Measurements from ENCODE around the gene SIPA1L3. TPM values are rescaled to one million over a fixed set of nuclear protein-coding genes. Genes with fewer than 3 reads are reported as not detected.

SIPA1L3 gene
- total RNA-seq, 1 experiment from 2014 or later, result 125 TPM

DNA sequence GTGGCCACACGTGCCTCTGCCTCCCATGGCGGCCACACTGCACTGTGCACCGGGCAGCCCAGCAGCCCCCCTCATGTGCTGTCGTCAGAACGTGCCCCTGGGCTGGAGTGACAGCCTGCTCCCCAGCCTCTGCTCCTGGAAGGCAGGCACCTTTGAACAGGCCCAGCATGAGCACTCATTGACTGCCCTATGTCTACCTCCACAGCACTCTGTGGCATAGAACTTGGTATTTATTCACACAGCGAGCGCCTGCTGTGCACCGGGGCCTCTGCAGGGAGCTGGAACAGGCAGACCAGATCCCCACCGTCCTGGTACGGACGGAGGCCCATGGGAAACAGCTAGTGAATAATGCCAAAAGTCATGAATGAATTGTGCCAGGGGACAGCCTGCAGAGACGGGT, 263.3 kb downstream of the SIPA1L3 start:
- Mint-ChIP-seq H3K27ac (ENCODE audit: unreplicated experiment) (peak overlapping the region; percentile 46), H3K4me1 (ENCODE audit: low read depth, unreplicated experiment) (no peaks in the 10 kb centered on the region), H3K36me3 (ENCODE audit: insufficient read depth, unreplicated experiment) (peaks cover 84% of the 10 kb centered on the region), H3K4me3 (ENCODE audit: unreplicated experiment) (no peak overlapping the region), H3K9me3 (ENCODE audit: unreplicated experiment) (no peaks in the 10 kb centered on the region), H3K27me3 (ENCODE audit: insufficient read depth, unreplicated experiment) (no peaks in the 10 kb centered on the region)
- no peak overlapping the region for H3K4me3 ChIP-seq (ENCODE audit: low read depth, low read length)
- no peaks in the 10 kb centered on the region for H3K27me3 ChIP-seq (replicated peaks; ENCODE audit: control insufficient read depth, insufficient read depth, low read length)
- H3K36me3 ChIP-seq (ENCODE audit: control insufficient read depth, insufficient read depth, low read length), result peaks cover 4% of the 10 kb centered on the region
- no peaks in the 10 kb centered on the region for H3K9me3 ChIP-seq
- intact Hi-C loops (cut with micrococcal nuclease; ENCODE audit: unreplicated experiment), result no loop called here
- TF ChIP-seq CTCF (IDR thresholded peaks at IDR 0.05; ENCODE audit: insufficient read depth in 1 of 2, low read depth in 1 of 2, low read length in 1 of 2, severe bottlenecking in 1 of 2, unreplicated experiment in 1 of 2), result no peak
- ChIA-PET CTCF (no interaction called here), POLR2A (no interaction called here)
- no TSS peak for BruUV-seq (replicated peaks)
- no peak for DNase-seq
- H3K4me1 ChIP-seq, result no peaks in the 10 kb centered on the region

- POLR2A ChIA-PET, result no interaction called here
- H3K4me3 ChIP-seq (ENCODE audit: low read depth, low read length), result no peak overlapping the region
- intact Hi-C loops (cut with micrococcal nuclease; ENCODE audit: unreplicated experiment), result no loop called here
- Mint-ChIP-seq H3K4me3 (ENCODE audit: unreplicated experiment) (no peak overlapping the region), H3K27ac (ENCODE audit: unreplicated experiment) (peak overlapping the region; percentile 20), H3K9me3 (ENCODE audit: unreplicated experiment) (no peaks in the 10 kb centered on the region), H3K4me1 (ENCODE audit: low read depth, unreplicated experiment) (no peaks in the 10 kb centered on the region), H3K36me3 (ENCODE audit: insufficient read depth, unreplicated experiment) (peaks cover 87% of the 10 kb centered on the region), H3K27me3 (ENCODE audit: insufficient read depth, unreplicated experiment) (no peaks in the 10 kb centered on the region)
- CTCF ChIA-PET, result no interaction called here
- TF ChIP-seq CTCF (IDR thresholded peaks at IDR 0.05; ENCODE audit: insufficient read depth in 1 of 2, low read depth in 1 of 2, low read length in 1 of 2, severe bottlenecking in 1 of 2, unreplicated experiment in 1 of 2), result no peak
- H3K4me1 ChIP-seq, result no peaks in the 10 kb centered on the region
- no peak for DNase-seq
- no TSS peak for BruUV-seq (replicated peaks)
- H3K36me3 ChIP-seq (ENCODE audit: control insufficient read depth, insufficient read depth, low read length), result peaks cover 4% of the 10 kb centered on the region
- H3K27me3 ChIP-seq (replicated peaks; ENCODE audit: control insufficient read depth, insufficient read depth, low read length), result no peaks in the 10 kb centered on the region
- no peaks in the 10 kb centered on the region for H3K9me3 ChIP-seq
These were observed 265.0 kb downstream of the SIPA1L3 start for GRCh38 chr19:38172001-38172400.

GRCh38 chr19:38173291-38174041, 266.5 kb downstream of the SIPA1L3 start:
- Mint-ChIP-seq H3K4me1 (ENCODE audit: low read depth, unreplicated experiment) (no peaks in the 10 kb centered on the region), H3K27me3 (ENCODE audit: insufficient read depth, unreplicated experiment) (no peaks in the 10 kb centered on the region), H3K36me3 (ENCODE audit: insufficient read depth, unreplicated experiment) (peaks cover 82% of the 10 kb centered on the region), H3K27ac (ENCODE audit: unreplicated experiment) (peak overlapping the region; percentile 11), H3K4me3 (ENCODE audit: unreplicated experiment) (no peak overlapping the region), H3K9me3 (ENCODE audit: unreplicated experiment) (no peaks in the 10 kb centered on the region)
- H3K9me3 ChIP-seq, result no peaks in the 10 kb centered on the region
- H3K27me3 ChIP-seq (replicated peaks; ENCODE audit: control insufficient read depth, insufficient read depth, low read length), result no peaks in the 10 kb centered on the region
- intact Hi-C loops (cut with micrococcal nuclease; ENCODE audit: unreplicated experiment), result no loop called here
- DNase-seq, result no peak
- CTCF ChIA-PET, result interaction anchor here (1.2 kb wide), 1 partner anchor 31 kb away, joined by 3 read pairs; no protein-coding TSS in a partner anchor
- H3K4me1 ChIP-seq, result no peaks in the 10 kb centered on the region
- no peak overlapping the region for H3K4me3 ChIP-seq (ENCODE audit: low read depth, low read length)
- BruUV-seq (replicated peaks), result no TSS peak
- no peak for TF ChIP-seq CTCF (IDR thresholded peaks at IDR 0.05; ENCODE audit: insufficient read depth in 1 of 2, low read depth in 1 of 2, low read length in 1 of 2, severe bottlenecking in 1 of 2, unreplicated experiment in 1 of 2)
- POLR2A ChIA-PET, result no interaction called here
- H3K36me3 ChIP-seq (ENCODE audit: control insufficient read depth, insufficient read depth, low read length), result peaks cover 4% of the 10 kb centered on the region
